K562 (cell line): ENCODE measurements around the gene STIM1. TPM values are rescaled to one million over a fixed set of nuclear protein-coding genes. Genes with fewer than 3 reads are reported as not detected.

Experiments
- ATAC-seq: fragments of 200-7000 bp; cut with Tn5 transposase; 3 replicates; pipeline ENCODE4 v1.9.1; 2020; ENCODE audit warnings: moderate library complexity
- BruUV-seq: library from RNA; stranded (reverse); fragments of 400-500 nt; replicated peaks from 2 replicates; lab custom pipeline; 2021; lab: Mats Ljungman, UMichigan
- CTCF ChIA-PET: fragments of 300-600 bp; formaldehyde crosslinking; extraction: SDS; loops from one replicate; lab custom pipeline; 2021; ENCODE audit warnings: low intra/inter-chr PET ratio; lab: Yijun Ruan, JAX
- POLR2A ChIA-PET: fragments of 300-600, 350-650 bp; sonication (Branson Sonifier 250); formaldehyde crosslinking; extraction: SDS; loops from one replicate; lab custom pipeline; 2021; ENCODE audit warnings: antibody characterized with exemption, inconsistent platforms; lab: Yijun Ruan, JAX
- DNase-seq, 4 experiments: peaks; one replicate each; pipeline versions ENCODE4 v3.0.0 to v3.0.0-alpha.2; 2011 to 2018; ENCODE audit warnings: low spot score in 3 of 4, mixed read lengths in 3 of 4; ENCODE audit errors: extremely low read depth in 1 of 4
- FAIRE-seq: peaks from 2 replicates; lab custom pipeline; 2011; peaks lifted over from hg19 to GRCh38; lab: Jason Lieb, UNC
- H2AFZ ChIP-seq: 2 replicates; pipeline ENCODE4 v1.6.0; 2011; ENCODE audit warnings: low read depth, low read length, control low read depth, inconsistent platforms
- H3K27ac ChIP-seq: fragments of 200-600 bp; 3 replicates; pipeline ENCODE4 v1.8.0; 2011; ENCODE audit warnings: low read depth, mild to moderate bottlenecking, control low read depth, inconsistent platforms, low read length, moderate library complexity, mixed read lengths; ENCODE audit errors: extremely low read depth
- H3K27me3 ChIP-seq, 2 experiments: fragments of 300-600 bp in 1 of 2; 2 replicates in 1 of 2; 3 replicates in 1 of 2; pipeline versions ENCODE4 v1.6.0 to v1.8.0; 2011; ENCODE audit warnings: inconsistent platforms in 2 of 2, low read length in 2 of 2, mild to moderate bottlenecking in 1 of 2, mixed read lengths in 1 of 2, moderate library complexity in 1 of 2; ENCODE audit not compliant: control insufficient read depth in 2 of 2, insufficient read depth in 2 of 2
- H3K36me3 ChIP-seq: fragments of 300-600 bp; 3 replicates; pipeline ENCODE4 v1.8.0; 2011; ENCODE audit warnings: mild to moderate bottlenecking, low read length, inconsistent platforms; ENCODE audit not compliant: control insufficient read depth, insufficient read depth
- H3K4me1 ChIP-seq, 2 experiments: fragments of 200-600 bp in 1 of 2; replicated peaks in 1 of 2; 2 replicates in 1 of 2; 3 replicates in 1 of 2; pipeline versions ENCODE4 v1.5.1 to v1.8.0; 2011; ENCODE audit warnings: inconsistent platforms in 2 of 2, low read length in 2 of 2, mild to moderate bottlenecking in 1 of 2, mixed read lengths in 1 of 2, moderate library complexity in 1 of 2; ENCODE audit not compliant: control insufficient read depth in 2 of 2, insufficient read depth in 2 of 2
- H3K4me2 ChIP-seq: 2 replicates; pipeline ENCODE4 v1.6.1; 2011; ENCODE audit warnings: low read length, control low read depth, inconsistent platforms, mixed read lengths; ENCODE audit not compliant: insufficient read depth
- H3K4me3 ChIP-seq: fragments of 200-600 bp; sonication (generic), shearing (Covaris generic); 2 replicates; pipeline ENCODE4 v1.5.1; 2016; ENCODE audit warnings: control low read depth, inconsistent platforms
- H3K79me2 ChIP-seq: fragments of 200-600 bp; 3 replicates; pipeline ENCODE4 v1.8.0; 2011; ENCODE audit warnings: low read length, inconsistent platforms; ENCODE audit not compliant: control insufficient read depth, insufficient read depth
- H3K9ac ChIP-seq, 2 experiments: 2 replicates each; pipeline versions ENCODE4 v1.6.0 to v1.6.1; 2011; ENCODE audit warnings: low read depth in 2 of 2, low read length in 2 of 2, control low read depth in 1 of 2, inconsistent platforms in 1 of 2, mild to moderate bottlenecking in 1 of 2, mixed read lengths in 1 of 2; ENCODE audit not compliant: insufficient read depth in 1 of 2
- H3K9me1 ChIP-seq: one replicate; pipeline ENCODE4 v1.6.0; 2011; ENCODE audit warnings: inconsistent platforms, mild to moderate bottlenecking, low read length, moderate library complexity; ENCODE audit not compliant: control insufficient read depth, insufficient read depth
- H3K9me3 ChIP-seq: replicated peaks from 2 replicates; pipeline ENCODE4 v1.5.1; 2011; ENCODE audit warnings: low read depth, low read length, inconsistent platforms; ENCODE audit not compliant: control insufficient read depth, insufficient read depth
- H4K20me1 ChIP-seq: replicated peaks from 2 replicates; pipeline ENCODE4 v1.6.1; 2011; ENCODE audit warnings: low read length, inconsistent platforms, mixed read lengths; ENCODE audit not compliant: control insufficient read depth, insufficient read depth
- MCM3 ChIP-seq: fragments of 450-650 bp; IDR thresholded peaks from 2 replicates; pipeline ENCODE4 v1.6.1; 2016
- MEF2D ChIP-seq: conservative IDR thresholded peaks from 2 replicates; pipeline ENCODE4 v1.6.1; 2016; ENCODE audit warnings: low read depth, missing genetic modification characterization, missing compliant biosample characterization
- SPI1 ChIP-seq: IDR thresholded peaks from 2 replicates; pipeline ENCODE4 v1.6.1; 2011; ENCODE audit warnings: low read depth, low read length, control low read depth, borderline replicate concordance
- TCF7 ChIP-seq: sonication (generic); IDR thresholded peaks from 2 replicates; pipeline ENCODE4 v1.6.1; 2016; ENCODE audit warnings: antibody characterized with exemption, borderline replicate concordance
- XRCC4 ChIP-seq: IDR thresholded peaks from one replicate; pipeline ENCODE4 v1.6.1; 2011; ENCODE audit not compliant: insufficient read depth, insufficient read length; ENCODE audit errors: extremely low read depth
- WGBS: fragments of 100-300 bp; shearing (Covaris generic); methylation state at CpG from one replicate; pipeline ENCODE4 v1.1.6; 2016; ENCODE audit warnings: low coverage, mixed read lengths; ENCODE audit not compliant: insufficient coverage; ENCODE audit errors: missing lambda C conversion rate; 5-methylcytosine and 5-hydroxymethylcytosine counted together
- in situ Hi-C: fragments of 300-500 bp; cut with MboI; formaldehyde crosslinking; loops from 4 replicates; pipeline ENCODE4 v1.15.0; 2018; ENCODE audit warnings: inconsistent platforms, mixed read lengths
- intact Hi-C: fragments of 100-400 bp; cut with micrococcal nuclease; formaldehyde crosslinking; loops from 2 replicates; pipeline ENCODE4 v1.14.2; 2022
- polyA plus RNA-seq, 8 experiments: library from polyadenylated mRNA; depleted of rRNA in 4 of 8; stranded (reverse) in 5 of 8; unstranded in 3 of 8; fragments of >200 nt; fragmentation: Nextera tagmentation in 2 of 8; fragmentation: Illumina TruSeq in 1 of 8; extraction: Ambion mirVana in 2 of 8; extraction: Trizol in 1 of 8; gene quantifications; 2 replicates each; pipeline versions ENCODE4 v1.2.1 to v1.2.3, GENCODE V29; 2011 to 2014; ENCODE audit warnings: inconsistent platforms in 1 of 8, missing spikeins in 1 of 8
- total RNA-seq, 7 experiments: library from RNA; depleted of rRNA in 6 of 7; stranded (reverse); fragments of >200 nt in 6 of 7; fragmentation: Illumina TruSeq in 2 of 7; extraction: Trizol in 2 of 7; gene quantifications; 2 replicates each; pipeline versions ENCODE4 v1.2.1 to v1.2.3, GENCODE V29; 2011 to 2021; ENCODE audit warnings: low replicate concordance in 1 of 7
- TF ChIP-seq, protein P1 (sequence below), 2 experiments: fragments of 450-650 bp; IDR thresholded peaks; 2 replicates each; pipeline ENCODE4 v1.6.1; 2018; ENCODE audit warnings: mild to moderate bottlenecking in 2 of 2, low read depth in 1 of 2; ENCODE audit not compliant: partially characterized antibody in 2 of 2

The STIM1 gene
- total and polyA plus RNA-seq, 9 of the 15 experiments (the other 6 are each of a cell fraction or from before 2014, with no cell fraction given): 7.7 to 50.5 (median 22.5) TPM

DNA sequence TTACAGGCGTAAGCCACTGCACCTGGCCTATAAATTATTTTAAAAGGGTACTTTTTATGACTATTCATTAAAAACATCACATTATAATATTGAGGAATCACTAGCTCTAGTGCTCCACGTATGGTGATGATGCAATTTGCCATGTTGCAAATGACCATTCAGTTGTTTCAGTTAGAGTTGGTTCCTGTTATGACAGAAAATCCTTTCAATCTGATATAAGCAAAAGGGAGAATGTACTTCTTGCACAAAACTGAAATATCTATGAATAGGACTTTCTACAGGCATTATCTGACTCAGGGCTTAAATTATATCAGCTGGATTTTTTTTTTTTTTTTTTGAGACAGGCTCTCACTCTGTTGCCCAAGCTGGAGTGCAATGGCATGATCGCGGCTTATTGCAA, 193.5 kb downstream of the STIM1 start (continued):
- TF ChIP-seq MCM3 (no peak), MEF2D (tag) (no peak), XRCC4 (no peak)
- TF ChIP-seq, protein P1, sequence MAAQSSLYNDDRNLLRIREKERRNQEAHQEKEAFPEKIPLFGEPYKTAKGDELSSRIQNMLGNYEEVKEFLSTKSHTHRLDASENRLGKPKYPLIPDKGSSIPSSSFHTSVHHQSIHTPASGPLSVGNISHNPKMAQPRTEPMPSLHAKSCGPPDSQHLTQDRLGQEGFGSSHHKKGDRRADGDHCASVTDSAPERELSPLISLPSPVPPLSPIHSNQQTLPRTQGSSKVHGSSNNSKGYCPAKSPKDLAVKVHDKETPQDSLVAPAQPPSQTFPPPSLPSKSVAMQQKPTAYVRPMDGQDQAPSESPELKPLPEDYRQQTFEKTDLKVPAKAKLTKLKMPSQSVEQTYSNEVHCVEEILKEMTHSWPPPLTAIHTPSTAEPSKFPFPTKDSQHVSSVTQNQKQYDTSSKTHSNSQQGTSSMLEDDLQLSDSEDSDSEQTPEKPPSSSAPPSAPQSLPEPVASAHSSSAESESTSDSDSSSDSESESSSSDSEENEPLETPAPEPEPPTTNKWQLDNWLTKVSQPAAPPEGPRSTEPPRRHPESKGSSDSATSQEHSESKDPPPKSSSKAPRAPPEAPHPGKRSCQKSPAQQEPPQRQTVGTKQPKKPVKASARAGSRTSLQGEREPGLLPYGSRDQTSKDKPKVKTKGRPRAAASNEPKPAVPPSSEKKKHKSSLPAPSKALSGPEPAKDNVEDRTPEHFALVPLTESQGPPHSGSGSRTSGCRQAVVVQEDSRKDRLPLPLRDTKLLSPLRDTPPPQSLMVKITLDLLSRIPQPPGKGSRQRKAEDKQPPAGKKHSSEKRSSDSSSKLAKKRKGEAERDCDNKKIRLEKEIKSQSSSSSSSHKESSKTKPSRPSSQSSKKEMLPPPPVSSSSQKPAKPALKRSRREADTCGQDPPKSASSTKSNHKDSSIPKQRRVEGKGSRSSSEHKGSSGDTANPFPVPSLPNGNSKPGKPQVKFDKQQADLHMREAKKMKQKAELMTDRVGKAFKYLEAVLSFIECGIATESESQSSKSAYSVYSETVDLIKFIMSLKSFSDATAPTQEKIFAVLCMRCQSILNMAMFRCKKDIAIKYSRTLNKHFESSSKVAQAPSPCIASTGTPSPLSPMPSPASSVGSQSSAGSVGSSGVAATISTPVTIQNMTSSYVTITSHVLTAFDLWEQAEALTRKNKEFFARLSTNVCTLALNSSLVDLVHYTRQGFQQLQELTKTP (IDR thresholded peaks at IDR 0.05; ENCODE audit: low read depth in 1 of 2, partially characterized antibody in 2 of 2): no peak

DNA sequence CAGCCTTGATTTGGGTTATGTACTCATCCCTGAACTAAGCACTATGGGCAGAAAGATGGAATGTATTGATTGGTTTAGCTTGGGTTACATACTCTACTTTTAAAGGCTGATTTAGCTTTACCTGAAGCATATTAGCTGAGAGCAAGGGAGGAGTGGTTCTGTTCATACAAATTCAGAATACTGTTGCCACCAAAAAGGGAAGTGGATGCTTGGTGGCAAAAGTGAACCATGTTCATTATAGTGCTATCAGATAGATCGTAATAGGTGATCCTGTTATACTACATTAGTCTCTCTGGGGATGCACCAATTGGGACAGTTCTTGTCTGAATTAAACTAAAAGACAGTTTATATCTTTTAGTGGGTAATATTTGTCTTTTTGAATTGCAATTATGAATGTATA, 194.7 kb downstream of the STIM1 start:
- no TSS peak for BruUV-seq
- CTCF ChIA-PET: interaction anchor here (0.6 kb wide), 1 partner anchor 393 kb away, joined by 3 read pairs; no protein-coding TSS in a partner anchor
- H3K79me2 ChIP-seq: 0 out of 3 replicates have a peak, but pooled peaks cover under 1% of the 10 kb centered on the region
- no peak overlapping the region for H3K9ac ChIP-seq
- H4K20me1 ChIP-seq: no peaks in the 10 kb centered on the region
- no peak for ATAC-seq
- no peak overlapping the region for H3K4me2 ChIP-seq
- H3K4me1 ChIP-seq: no peaks in the 10 kb centered on the region; a peak in 1 of 5 replicates
- no peaks in the 10 kb centered on the region for H3K36me3 ChIP-seq
- no peaks in the 10 kb centered on the region for H3K27me3 ChIP-seq
- no peaks in the 10 kb centered on the region for H3K9me3 ChIP-seq
- 91% methylated on average over 1 of the region's 1 CpG for whole genome bisulfite sequencing
- POLR2A ChIA-PET: no interaction called here
- TF ChIP-seq SPI1 (peak; percentile 73; the same call in 1 of the 2 replicates), TCF7 (no peak)
- TF ChIP-seq, all 486 proteins: peak for 1
- Histone ChIP-seq H3K9me1 (no peaks in the 10 kb centered on the region), H2AFZ (no peak overlapping the region), H3K4me3 (no peak overlapping the region), H3K27ac (no peak overlapping the region)
- DNase-seq: no peak
- in situ Hi-C loops: no loop called here
- FAIRE-seq: no peak
- intact Hi-C loops: no loop called here
